Vagina (tissue), 2 donors: ENCODE measurements around the gene KIAA0753.

ENCODE experiments used
- POLR2AphosphoS5 ChIP-seq, 2 donors: sonication (generic); formaldehyde crosslinking; IDR thresholded peaks; one replicate each; pipeline ENCODE4 v1.9.0; 2017; ENCODE audit warnings: antibody characterized with exemption in 2 of 2, mild to moderate bottlenecking in 2 of 2, low read depth in 1 of 2; ENCODE audit not compliant: insufficient read depth in 1 of 2
- TF ChIP-seq, protein P1 (sequence below), 3 experiments: fragments of 450-650 bp in 2 of 3; fragments of 200-600 bp in 1 of 3; sonication (generic) in 1 of 3; IDR thresholded peaks; one replicate each; pipeline ENCODE4 v1.5.1; 2017 to 2019; ENCODE audit warnings: antibody characterized with exemption in 3 of 3, mild to moderate bottlenecking in 2 of 3, moderate library complexity in 2 of 3

DNA sequence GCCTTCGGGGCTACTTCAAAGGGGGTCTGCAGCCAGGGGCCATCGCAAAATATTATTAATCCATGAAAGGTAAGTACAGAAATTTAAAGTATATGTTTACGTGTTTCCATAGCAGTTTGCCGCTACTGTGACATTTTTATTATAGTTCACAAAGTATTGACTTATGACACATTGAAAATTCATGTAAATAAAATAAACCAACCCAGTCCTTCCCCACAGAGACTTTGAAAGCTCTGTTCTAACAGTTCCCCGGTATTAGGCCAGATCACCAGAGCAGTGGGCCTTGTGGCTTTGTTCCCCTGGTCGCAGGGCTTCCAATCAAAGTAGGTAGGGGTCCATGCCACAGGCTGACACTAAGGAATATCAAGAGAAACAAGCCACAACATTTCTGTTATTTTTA, 13.9 kb downstream of the KIAA0753 start:
- TF ChIP-seq POLR2AphosphoS5 (IDR thresholded peaks at IDR 0.05; ENCODE audit: insufficient read depth in 1 of 2, low read depth in 1 of 2) = no peak
- TF ChIP-seq, protein P1, sequence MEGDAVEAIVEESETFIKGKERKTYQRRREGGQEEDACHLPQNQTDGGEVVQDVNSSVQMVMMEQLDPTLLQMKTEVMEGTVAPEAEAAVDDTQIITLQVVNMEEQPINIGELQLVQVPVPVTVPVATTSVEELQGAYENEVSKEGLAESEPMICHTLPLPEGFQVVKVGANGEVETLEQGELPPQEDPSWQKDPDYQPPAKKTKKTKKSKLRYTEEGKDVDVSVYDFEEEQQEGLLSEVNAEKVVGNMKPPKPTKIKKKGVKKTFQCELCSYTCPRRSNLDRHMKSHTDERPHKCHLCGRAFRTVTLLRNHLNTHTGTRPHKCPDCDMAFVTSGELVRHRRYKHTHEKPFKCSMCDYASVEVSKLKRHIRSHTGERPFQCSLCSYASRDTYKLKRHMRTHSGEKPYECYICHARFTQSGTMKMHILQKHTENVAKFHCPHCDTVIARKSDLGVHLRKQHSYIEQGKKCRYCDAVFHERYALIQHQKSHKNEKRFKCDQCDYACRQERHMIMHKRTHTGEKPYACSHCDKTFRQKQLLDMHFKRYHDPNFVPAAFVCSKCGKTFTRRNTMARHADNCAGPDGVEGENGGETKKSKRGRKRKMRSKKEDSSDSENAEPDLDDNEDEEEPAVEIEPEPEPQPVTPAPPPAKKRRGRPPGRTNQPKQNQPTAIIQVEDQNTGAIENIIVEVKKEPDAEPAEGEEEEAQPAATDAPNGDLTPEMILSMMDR (IDR thresholded peaks at IDR 0.05) = no peak
